AG04450 (cell line): ENCODE results near the gene GPAM. TPM values are rescaled to one million over a fixed set of nuclear protein-coding genes. Genes with fewer than 3 reads are reported as not detected.

Source experiments
- CTCF ChIA-PET: fragments of 300-600, 350-600 bp; formaldehyde crosslinking; extraction: SDS; loops from one replicate; lab custom pipeline; 2022; ENCODE audit warnings: antibody characterized with exemption, inconsistent platforms; lab: Charles Lee
- POLR2A ChIA-PET: fragments of 350-600 bp; formaldehyde crosslinking; extraction: SDS; loops from one replicate; lab custom pipeline; 2021; ENCODE audit warnings: antibody characterized with exemption, inconsistent platforms; lab: Yijun Ruan, JAX
- DNase-seq: peaks from one replicate; pipeline ENCODE4 v3.0.0-alpha.2; 2011; ENCODE audit warnings: low read depth, low spot score
- H3K27ac ChIP-seq: one replicate; pipeline ENCODE4 v1.5.1; 2012; ENCODE audit warnings: low read depth, low read length, control low read depth
- H3K27me3 ChIP-seq: one replicate; pipeline ENCODE4 v1.6.0; 2012; ENCODE audit warnings: low read length; ENCODE audit not compliant: control insufficient read depth, insufficient read depth
- H3K4me3 ChIP-seq: 2 replicates; pipeline ENCODE4 v1.5.1; 2011; ENCODE audit warnings: mild to moderate bottlenecking, low read depth, low read length, control low read depth
- H3K9me3 ChIP-seq: 2 replicates; pipeline ENCODE4 v1.5.1; 2012; ENCODE audit warnings: low read length; ENCODE audit not compliant: control insufficient read depth, insufficient read depth
- polyA plus RNA-seq: library from polyadenylated mRNA; depleted of rRNA; stranded (reverse); fragments of >200 nt; gene quantifications from 2 replicates; pipeline ENCODE4 v1.2.3, GENCODE V29; 2011
- TF ChIP-seq, protein P1 (sequence below): IDR thresholded peaks from 2 replicates; pipeline ENCODE4 v1.5.1; 2011; ENCODE audit warnings: low read depth, low read length, control low read depth, inconsistent platforms

Gene GPAM
- polyA plus RNA-seq, 1 experiment = 10.6 TPM

DNA sequence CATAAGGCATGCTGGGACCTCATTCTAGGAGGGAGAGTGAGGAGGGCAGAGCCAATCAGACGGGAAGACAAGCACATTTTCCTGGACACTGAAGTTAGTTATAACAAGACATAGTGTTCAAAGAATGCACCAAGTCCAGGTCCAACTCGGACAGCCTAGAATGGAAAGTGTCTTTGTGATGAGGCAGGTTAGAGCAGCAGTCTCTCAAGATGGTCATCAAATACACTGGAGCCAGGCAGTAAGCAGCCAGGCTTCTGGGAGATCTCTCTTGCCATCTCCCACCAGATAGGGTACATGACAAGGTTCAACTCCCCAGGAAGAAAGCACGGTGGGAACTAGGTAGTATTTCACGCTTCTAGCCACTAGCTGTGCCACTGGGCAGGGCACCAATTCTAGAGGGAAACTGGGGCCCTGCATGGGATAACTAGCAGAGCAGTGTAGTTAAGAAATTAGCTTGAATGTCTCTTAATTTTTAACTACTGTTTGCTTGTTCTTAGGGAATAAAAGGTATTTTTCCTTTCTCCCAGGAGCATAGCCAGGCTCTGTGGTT lies 7.6 kb upstream of the GPAM start:
- no peak overlapping the region for H3K4me3 ChIP-seq
- POLR2A ChIA-PET = no interaction called here
- TF ChIP-seq, protein P1, sequence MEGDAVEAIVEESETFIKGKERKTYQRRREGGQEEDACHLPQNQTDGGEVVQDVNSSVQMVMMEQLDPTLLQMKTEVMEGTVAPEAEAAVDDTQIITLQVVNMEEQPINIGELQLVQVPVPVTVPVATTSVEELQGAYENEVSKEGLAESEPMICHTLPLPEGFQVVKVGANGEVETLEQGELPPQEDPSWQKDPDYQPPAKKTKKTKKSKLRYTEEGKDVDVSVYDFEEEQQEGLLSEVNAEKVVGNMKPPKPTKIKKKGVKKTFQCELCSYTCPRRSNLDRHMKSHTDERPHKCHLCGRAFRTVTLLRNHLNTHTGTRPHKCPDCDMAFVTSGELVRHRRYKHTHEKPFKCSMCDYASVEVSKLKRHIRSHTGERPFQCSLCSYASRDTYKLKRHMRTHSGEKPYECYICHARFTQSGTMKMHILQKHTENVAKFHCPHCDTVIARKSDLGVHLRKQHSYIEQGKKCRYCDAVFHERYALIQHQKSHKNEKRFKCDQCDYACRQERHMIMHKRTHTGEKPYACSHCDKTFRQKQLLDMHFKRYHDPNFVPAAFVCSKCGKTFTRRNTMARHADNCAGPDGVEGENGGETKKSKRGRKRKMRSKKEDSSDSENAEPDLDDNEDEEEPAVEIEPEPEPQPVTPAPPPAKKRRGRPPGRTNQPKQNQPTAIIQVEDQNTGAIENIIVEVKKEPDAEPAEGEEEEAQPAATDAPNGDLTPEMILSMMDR = no peak
- DNase-seq = no peak
- no peaks in the 10 kb centered on the region; the same call in 1 of the 2 replicates for H3K9me3 ChIP-seq
- CTCF ChIA-PET = interaction anchor here (1.0 to 1.5 kb wide), 2 partner anchors 116 to 118 kb away, joined by 4 to 5 read pairs; no protein-coding TSS in a partner anchor
- H3K27me3 ChIP-seq = no peaks in the 10 kb centered on the region
- H3K27ac ChIP-seq = no peak overlapping the region

DNA sequence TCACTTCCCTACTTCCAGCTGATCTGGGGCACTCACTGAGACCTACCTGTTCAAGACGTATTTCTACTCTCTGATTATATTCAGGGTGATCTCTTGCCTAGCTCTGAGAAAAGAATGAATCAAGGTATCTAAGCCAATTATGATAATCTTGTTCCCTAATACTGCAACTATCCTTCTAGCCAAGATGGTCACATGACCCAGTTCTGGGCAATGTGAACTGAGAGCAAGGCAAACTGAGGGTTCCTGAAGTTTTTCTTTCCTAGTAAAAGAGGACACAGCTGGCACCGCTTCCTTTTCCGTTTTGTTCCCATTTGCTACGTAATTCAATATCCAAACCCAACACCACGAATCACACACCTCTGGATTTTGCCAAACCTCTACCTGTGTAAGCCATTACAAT lies 5.9 kb upstream of the GPAM start:
- no peaks in the 10 kb centered on the region; the same call in 1 of the 2 replicates for H3K9me3 ChIP-seq
- TF ChIP-seq, protein P1 = no peak
- no peak overlapping the region for H3K4me3 ChIP-seq
- ChIA-PET CTCF (interaction anchor here (1.5 kb wide), 1 partner anchor 119 kb away, joined by 5 read pairs; no protein-coding TSS in a partner anchor), POLR2A (no interaction called here)
- no peak for DNase-seq
- H3K27me3 ChIP-seq = no peaks in the 10 kb centered on the region
- no peak overlapping the region for H3K27ac ChIP-seq

DNA sequence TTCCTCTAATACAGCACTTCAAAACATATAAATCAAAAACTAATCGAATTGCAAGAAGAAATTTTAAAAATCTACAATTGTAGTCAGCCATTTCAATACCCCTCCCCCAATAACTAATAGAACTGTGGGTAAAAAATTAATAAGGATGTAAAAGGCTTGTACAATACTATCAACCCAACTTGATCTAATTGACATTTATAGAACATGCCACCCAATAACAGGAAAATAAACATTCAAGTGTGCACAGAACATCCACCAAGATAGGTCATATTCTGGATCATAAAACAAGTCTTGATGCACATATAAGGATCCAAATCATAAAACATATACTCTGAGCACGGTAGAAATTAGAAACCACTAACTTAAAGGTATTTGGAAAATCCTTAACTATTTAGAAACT lies 4.0 kb upstream of the GPAM start:
- Histone ChIP-seq H3K9me3 (no peaks in the 10 kb centered on the region; the same call in none of the 2 replicates), H3K27me3 (no peaks in the 10 kb centered on the region), H3K27ac (no peak overlapping the region), H3K4me3 (no peak overlapping the region)
- TF ChIP-seq, protein P1 = no peak
- ChIA-PET POLR2A (no interaction called here), CTCF (interaction anchor here (1.0 to 1.8 kb wide), 3 partner anchors 20 to 120 kb away, joined by 3 to 10 read pairs (median 4); no protein-coding TSS in a partner anchor)
- DNase-seq = no peak

DNA sequence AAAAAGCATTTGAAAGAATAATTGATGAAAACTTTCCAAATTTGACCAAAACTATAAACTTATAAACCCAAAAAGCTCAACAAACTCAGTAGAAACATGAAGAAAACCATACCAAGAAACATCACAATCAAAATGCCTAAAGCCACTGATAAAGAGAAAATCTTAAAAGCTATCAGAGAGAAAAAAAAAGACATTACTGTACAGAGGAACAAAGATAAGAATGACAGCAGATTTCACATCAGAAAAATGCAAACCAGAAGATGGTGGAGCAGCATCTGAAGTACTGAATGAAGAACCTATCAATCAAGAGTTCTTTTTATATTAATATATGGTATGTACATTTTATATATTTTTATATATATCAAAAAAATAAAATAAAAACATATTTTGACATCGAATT lies 2.4 kb upstream of the GPAM start:
- no peaks in the 10 kb centered on the region for H3K27me3 ChIP-seq
- ChIA-PET CTCF (interaction anchor here (1.0 to 2.2 kb wide), 3 partner anchors 122 to 130 kb away, joined by 3 to 10 read pairs (median 7); no protein-coding TSS in a partner anchor), POLR2A (interaction anchor here (0.6 kb wide), 1 partner anchor 505 kb away, joined by 5 read pairs; no protein-coding TSS in a partner anchor)
- no peak overlapping the region for H3K4me3 ChIP-seq
- no peaks in the 10 kb centered on the region; the same call in none of the 2 replicates for H3K9me3 ChIP-seq
- TF ChIP-seq, protein P1 = no peak
- DNase-seq = no peak
- H3K27ac ChIP-seq = no peak overlapping the region

DNA sequence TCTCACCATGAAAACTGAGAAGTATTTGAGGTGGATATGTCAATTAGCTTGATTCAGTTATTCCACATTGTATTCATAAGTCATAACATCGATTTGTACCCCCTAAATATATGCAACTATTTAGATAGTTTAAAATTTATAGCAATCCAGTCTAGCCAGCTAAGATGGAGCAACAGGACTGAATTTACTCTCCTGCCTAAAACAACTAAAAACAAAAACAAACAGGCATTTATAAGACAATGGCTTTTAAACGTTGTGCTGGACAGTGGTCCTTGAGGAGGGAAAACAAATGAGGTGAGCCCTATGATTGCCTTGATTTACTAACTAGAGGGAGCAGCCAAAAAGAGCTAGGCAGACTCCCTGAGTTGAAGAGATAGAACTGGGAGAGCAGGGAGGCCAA lies 814 bp upstream of the GPAM start:
- no peak for DNase-seq
- POLR2A ChIA-PET = no interaction called here
- H3K27ac ChIP-seq = no peak overlapping the region
- no peak overlapping the region; the same call in 1 of the 2 replicates for H3K4me3 ChIP-seq
- CTCF ChIA-PET = interaction anchor here (1.0 to 4.0 kb wide), 6 partner anchors 43 to 132 kb away, joined by 3 to 49 read pairs (median 7); no protein-coding TSS in a partner anchor
- H3K9me3 ChIP-seq = no peaks in the 10 kb centered on the region; the same call in none of the 2 replicates
- H3K27me3 ChIP-seq = no peaks in the 10 kb centered on the region
- TF ChIP-seq, protein P1 = no peak
